DOHH2 (cell line): ENCODE results near the gene KPNA1.

Source experiments
- H3F3A ChIP-seq: fragments of 200-600 bp; sonication (generic), shearing (Covaris generic); 2 replicates; pipeline ENCODE4 v1.6.0; 2016; ENCODE audit warnings: antibody characterized with exemption, mild to moderate bottlenecking; ENCODE audit not compliant: control insufficient read depth, insufficient read depth
- H3K27ac ChIP-seq: fragments of 200-600 bp; sonication (generic); 2 replicates; pipeline ENCODE4 v1.5.1; 2014; ENCODE audit warnings: low read depth, mild to moderate bottlenecking, low read length, moderate library complexity
- H3K27me3 ChIP-seq: fragments of 200-600 bp; sonication (generic); 2 replicates; pipeline ENCODE4 v1.6.1; 2014; ENCODE audit warnings: mild to moderate bottlenecking, low read length, mixed read lengths; ENCODE audit not compliant: control insufficient read depth
- H3K36me3 ChIP-seq: fragments of 200-600 bp; sonication (generic); 2 replicates; pipeline ENCODE4 v1.6.1; 2014; ENCODE audit warnings: mild to moderate bottlenecking, low read length, moderate library complexity, mixed read lengths; ENCODE audit not compliant: control insufficient read depth
- H3K4me1 ChIP-seq: fragments of 200-600 bp; sonication (generic); 2 replicates; pipeline ENCODE4 v1.6.1; 2014; ENCODE audit warnings: mild to moderate bottlenecking, low read length, mixed read lengths; ENCODE audit not compliant: control insufficient read depth
- H3K4me2 ChIP-seq: fragments of 200-600 bp; sonication (generic); 2 replicates; pipeline ENCODE4 v1.6.0; 2014; ENCODE audit warnings: mild to moderate bottlenecking, low read length, moderate library complexity
- H3K4me3 ChIP-seq: fragments of 200-600 bp; sonication (generic); 2 replicates; pipeline ENCODE4 v1.5.1; 2014; ENCODE audit warnings: mild to moderate bottlenecking, low read length, mixed read lengths
- H3K79me2 ChIP-seq: fragments of 200-600 bp; sonication (generic); 2 replicates; pipeline ENCODE4 v1.6.1; 2014; ENCODE audit warnings: mild to moderate bottlenecking, low read length, mixed read lengths; ENCODE audit not compliant: control insufficient read depth
- H3K9me2 ChIP-seq: fragments of 200-600 bp; sonication (generic); replicated peaks from 2 replicates; pipeline ENCODE4 v1.6.1; 2014; ENCODE audit warnings: mild to moderate bottlenecking, low read length, mixed read lengths; ENCODE audit not compliant: control insufficient read depth
- H3K9me3 ChIP-seq: fragments of 200-600 bp; sonication (generic); 2 replicates; pipeline ENCODE4 v1.6.1; 2014; ENCODE audit warnings: antibody characterized with exemption, low read length, mixed read lengths; ENCODE audit not compliant: control insufficient read depth, insufficient read depth
- H4K20me1 ChIP-seq: fragments of 200-600 bp; sonication (generic); 2 replicates; pipeline ENCODE4 v1.6.0; 2014; ENCODE audit warnings: low read depth, mild to moderate bottlenecking, antibody characterized with exemption, low read length, moderate library complexity; ENCODE audit not compliant: control insufficient read depth, insufficient read depth
- CTCF ChIP-seq: fragments of 200-600 bp; sonication (generic); IDR thresholded peaks from one replicate; pipeline ENCODE4 v1.5.1; 2014; ENCODE audit warnings: antibody characterized with exemption, mild to moderate bottlenecking, low read depth, low read length; ENCODE audit not compliant: poor library complexity, severe bottlenecking
- EZH2phosphoT487 ChIP-seq: fragments of 200-600 bp; sonication (generic); IDR thresholded peaks from 2 replicates; pipeline ENCODE4 v1.6.1; 2017; ENCODE audit warnings: borderline replicate concordance, mild to moderate bottlenecking, antibody characterized with exemption, low read length, moderate library complexity, mixed read lengths

KPNA1 gene

GRCh38 chr3:122390665-122391064 lies 124.1 kb downstream of the KPNA1 start:
- H3K79me2 ChIP-seq, result peaks cover 81% of the 10 kb centered on the region

GRCh38 chr3:122389892-122390291 lies 124.8 kb downstream of the KPNA1 start:
- Histone ChIP-seq H3K79me2 (peaks cover 87% of the 10 kb centered on the region), H3K9me2 (no peaks in the 10 kb centered on the region), H3K9me3 (no peaks in the 10 kb centered on the region), H4K20me1 (peaks cover 7% of the 10 kb centered on the region; the same call in 1 of the 2 replicates), H3K4me1 (peaks cover 42% of the 10 kb centered on the region), H3K36me3 (peaks cover 64% of the 10 kb centered on the region), H3K4me2 (no peak overlapping the region), H3K27me3 (no peaks in the 10 kb centered on the region), H3F3A (0 out of 2 replicates have a peak, but pooled peaks cover 2% of the 10 kb centered on the region), H3K4me3 (no peak overlapping the region), H3K27ac (no peak overlapping the region)
- TF ChIP-seq CTCF (no peak), EZH2phosphoT487 (no peak)

More at GRCh38 chr3:122390665-122391064, 124.1 kb downstream of the KPNA1 start:
- TF ChIP-seq EZH2phosphoT487 (no peak), CTCF (no peak)
- no peaks in the 10 kb centered on the region for H3K27me3 ChIP-seq
- H3K36me3 ChIP-seq, result peaks cover 62% of the 10 kb centered on the region
- H3K27ac ChIP-seq, result no peak overlapping the region
- H4K20me1 ChIP-seq, result peaks cover 7% of the 10 kb centered on the region; the same call in 1 of the 2 replicates
- 0 out of 2 replicates have a peak, but pooled peaks cover 2% of the 10 kb centered on the region for H3F3A ChIP-seq
- H3K4me1 ChIP-seq, result peaks cover 36% of the 10 kb centered on the region
- H3K4me2 ChIP-seq, result no peak overlapping the region
- H3K4me3 ChIP-seq, result no peak overlapping the region
- H3K9me2 ChIP-seq, result no peaks in the 10 kb centered on the region
- H3K9me3 ChIP-seq, result no peaks in the 10 kb centered on the region

- Histone ChIP-seq H3F3A (0 out of 2 replicates have a peak, but pooled peaks cover 2% of the 10 kb centered on the region), H3K79me2 (peaks cover 89% of the 10 kb centered on the region)
- TF ChIP-seq EZH2phosphoT487, result no peak
- TF ChIP-seq CTCF, result no peak
Observed at GRCh38 chr3:122389197-122389596, 125.5 kb downstream of the KPNA1 start.

More at GRCh38 chr3:122389197-122389596, 125.5 kb downstream of the KPNA1 start:
- Histone ChIP-seq H4K20me1 (peaks cover 7% of the 10 kb centered on the region; the same call in 1 of the 2 replicates), H3K27me3 (no peaks in the 10 kb centered on the region), H3K9me3 (no peaks in the 10 kb centered on the region), H3K4me1 (peaks cover 42% of the 10 kb centered on the region), H3K27ac (no peak overlapping the region), H3K9me2 (no peaks in the 10 kb centered on the region), H3K4me3 (no peak overlapping the region), H3K4me2 (no peak overlapping the region), H3K36me3 (peaks cover 59% of the 10 kb centered on the region)
